SK-N-SH (cell line): ENCODE data around the gene ADAMTS7.

Source experiments
- MXI1 ChIP-seq: IDR thresholded peaks from 2 replicates; pipeline ENCODE4 v1.6.1; 2012; ENCODE audit warnings: mild to moderate bottlenecking, low read depth, low read length, improper control_type of control experiment
- RCOR1 ChIP-seq: fragments of 150-350 bp; IDR thresholded peaks from 2 replicates; pipeline ENCODE4 v1.6.1; 2017; ENCODE audit warnings: antibody characterized with exemption, low read length
- RFX5 ChIP-seq: IDR thresholded peaks from 2 replicates; pipeline ENCODE4 v1.6.1; 2012; ENCODE audit warnings: mild to moderate bottlenecking, improper control_type of control experiment, low read length
- SIN3A ChIP-seq: IDR thresholded peaks from 2 replicates; pipeline ENCODE4 v1.6.1; 2012; ENCODE audit warnings: low read depth, mild to moderate bottlenecking, low read length, moderate library complexity, borderline replicate concordance
- YY1 ChIP-seq: IDR thresholded peaks from 2 replicates; pipeline ENCODE4 v1.4.0; 2012; ENCODE audit warnings: low read depth, mild to moderate bottlenecking
- TF ChIP-seq, protein P1 (sequence below): IDR thresholded peaks from 2 replicates; pipeline ENCODE4 v1.6.1; 2012; ENCODE audit warnings: mild to moderate bottlenecking, low read depth, low read length, moderate library complexity
- TF ChIP-seq, protein P2 (sequence below): fragments of 200-600 bp; sonication (generic); IDR thresholded peaks from 2 replicates; pipeline ENCODE4 v1.6.1; 2017; ENCODE audit warnings: antibody characterized with exemption, mild to moderate bottlenecking, moderate library complexity
- TF ChIP-seq, protein P3 (sequence below): fragments of 150-350 bp; IDR thresholded peaks from 2 replicates; pipeline ENCODE4 v1.6.1; 2017; ENCODE audit warnings: antibody characterized with exemption, low read length, low read depth, borderline replicate concordance

DNA sequence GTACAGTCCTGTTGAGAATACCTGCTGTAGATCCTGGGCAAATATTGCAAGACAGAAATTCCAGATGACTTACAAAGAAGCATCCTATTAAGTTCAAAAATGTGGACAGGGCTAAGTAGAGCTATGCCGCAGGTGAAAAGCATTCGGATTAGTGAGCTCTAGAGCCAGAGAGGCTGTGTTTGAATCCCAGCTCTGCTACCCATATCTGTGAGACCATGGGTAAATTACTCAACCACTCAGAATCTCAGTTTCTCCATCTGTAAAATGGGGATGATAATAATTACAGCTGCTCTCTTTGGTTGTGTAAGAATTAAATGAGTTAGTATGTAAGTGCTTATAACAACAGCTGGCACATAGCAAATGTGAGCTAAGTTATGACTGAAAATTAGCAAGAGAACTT lies 3.9 kb downstream of the ADAMTS7 start:
- TF ChIP-seq, protein P1, sequence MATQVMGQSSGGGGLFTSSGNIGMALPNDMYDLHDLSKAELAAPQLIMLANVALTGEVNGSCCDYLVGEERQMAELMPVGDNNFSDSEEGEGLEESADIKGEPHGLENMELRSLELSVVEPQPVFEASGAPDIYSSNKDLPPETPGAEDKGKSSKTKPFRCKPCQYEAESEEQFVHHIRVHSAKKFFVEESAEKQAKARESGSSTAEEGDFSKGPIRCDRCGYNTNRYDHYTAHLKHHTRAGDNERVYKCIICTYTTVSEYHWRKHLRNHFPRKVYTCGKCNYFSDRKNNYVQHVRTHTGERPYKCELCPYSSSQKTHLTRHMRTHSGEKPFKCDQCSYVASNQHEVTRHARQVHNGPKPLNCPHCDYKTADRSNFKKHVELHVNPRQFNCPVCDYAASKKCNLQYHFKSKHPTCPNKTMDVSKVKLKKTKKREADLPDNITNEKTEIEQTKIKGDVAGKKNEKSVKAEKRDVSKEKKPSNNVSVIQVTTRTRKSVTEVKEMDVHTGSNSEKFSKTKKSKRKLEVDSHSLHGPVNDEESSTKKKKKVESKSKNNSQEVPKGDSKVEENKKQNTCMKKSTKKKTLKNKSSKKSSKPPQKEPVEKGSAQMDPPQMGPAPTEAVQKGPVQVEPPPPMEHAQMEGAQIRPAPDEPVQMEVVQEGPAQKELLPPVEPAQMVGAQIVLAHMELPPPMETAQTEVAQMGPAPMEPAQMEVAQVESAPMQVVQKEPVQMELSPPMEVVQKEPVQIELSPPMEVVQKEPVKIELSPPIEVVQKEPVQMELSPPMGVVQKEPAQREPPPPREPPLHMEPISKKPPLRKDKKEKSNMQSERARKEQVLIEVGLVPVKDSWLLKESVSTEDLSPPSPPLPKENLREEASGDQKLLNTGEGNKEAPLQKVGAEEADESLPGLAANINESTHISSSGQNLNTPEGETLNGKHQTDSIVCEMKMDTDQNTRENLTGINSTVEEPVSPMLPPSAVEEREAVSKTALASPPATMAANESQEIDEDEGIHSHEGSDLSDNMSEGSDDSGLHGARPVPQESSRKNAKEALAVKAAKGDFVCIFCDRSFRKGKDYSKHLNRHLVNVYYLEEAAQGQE: no peak
- TF ChIP-seq YY1 (no peak), MXI1 (no peak), SIN3A (no peak), RCOR1 (no peak), RFX5 (no peak)
- TF ChIP-seq, protein P2, sequence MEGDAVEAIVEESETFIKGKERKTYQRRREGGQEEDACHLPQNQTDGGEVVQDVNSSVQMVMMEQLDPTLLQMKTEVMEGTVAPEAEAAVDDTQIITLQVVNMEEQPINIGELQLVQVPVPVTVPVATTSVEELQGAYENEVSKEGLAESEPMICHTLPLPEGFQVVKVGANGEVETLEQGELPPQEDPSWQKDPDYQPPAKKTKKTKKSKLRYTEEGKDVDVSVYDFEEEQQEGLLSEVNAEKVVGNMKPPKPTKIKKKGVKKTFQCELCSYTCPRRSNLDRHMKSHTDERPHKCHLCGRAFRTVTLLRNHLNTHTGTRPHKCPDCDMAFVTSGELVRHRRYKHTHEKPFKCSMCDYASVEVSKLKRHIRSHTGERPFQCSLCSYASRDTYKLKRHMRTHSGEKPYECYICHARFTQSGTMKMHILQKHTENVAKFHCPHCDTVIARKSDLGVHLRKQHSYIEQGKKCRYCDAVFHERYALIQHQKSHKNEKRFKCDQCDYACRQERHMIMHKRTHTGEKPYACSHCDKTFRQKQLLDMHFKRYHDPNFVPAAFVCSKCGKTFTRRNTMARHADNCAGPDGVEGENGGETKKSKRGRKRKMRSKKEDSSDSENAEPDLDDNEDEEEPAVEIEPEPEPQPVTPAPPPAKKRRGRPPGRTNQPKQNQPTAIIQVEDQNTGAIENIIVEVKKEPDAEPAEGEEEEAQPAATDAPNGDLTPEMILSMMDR: no peak
- TF ChIP-seq, protein P3, sequence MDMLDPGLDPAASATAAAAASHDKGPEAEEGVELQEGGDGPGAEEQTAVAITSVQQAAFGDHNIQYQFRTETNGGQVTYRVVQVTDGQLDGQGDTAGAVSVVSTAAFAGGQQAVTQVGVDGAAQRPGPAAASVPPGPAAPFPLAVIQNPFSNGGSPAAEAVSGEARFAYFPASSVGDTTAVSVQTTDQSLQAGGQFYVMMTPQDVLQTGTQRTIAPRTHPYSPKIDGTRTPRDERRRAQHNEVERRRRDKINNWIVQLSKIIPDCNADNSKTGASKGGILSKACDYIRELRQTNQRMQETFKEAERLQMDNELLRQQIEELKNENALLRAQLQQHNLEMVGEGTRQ: no peak
